ENCODE data around the gene PLCB1.

Gene PLCB1

GRCh38 chr20:8647961-8648441 is 515.9 kb downstream of the PLCB1 start:
- DNase-seq (ENCODE audit: low read depth), result no peak
- no peak overlapping the region for H3K4me3 ChIP-seq (ENCODE audit: control insufficient read depth, low read depth, low read length)
- TF ChIP-seq, protein P1, sequence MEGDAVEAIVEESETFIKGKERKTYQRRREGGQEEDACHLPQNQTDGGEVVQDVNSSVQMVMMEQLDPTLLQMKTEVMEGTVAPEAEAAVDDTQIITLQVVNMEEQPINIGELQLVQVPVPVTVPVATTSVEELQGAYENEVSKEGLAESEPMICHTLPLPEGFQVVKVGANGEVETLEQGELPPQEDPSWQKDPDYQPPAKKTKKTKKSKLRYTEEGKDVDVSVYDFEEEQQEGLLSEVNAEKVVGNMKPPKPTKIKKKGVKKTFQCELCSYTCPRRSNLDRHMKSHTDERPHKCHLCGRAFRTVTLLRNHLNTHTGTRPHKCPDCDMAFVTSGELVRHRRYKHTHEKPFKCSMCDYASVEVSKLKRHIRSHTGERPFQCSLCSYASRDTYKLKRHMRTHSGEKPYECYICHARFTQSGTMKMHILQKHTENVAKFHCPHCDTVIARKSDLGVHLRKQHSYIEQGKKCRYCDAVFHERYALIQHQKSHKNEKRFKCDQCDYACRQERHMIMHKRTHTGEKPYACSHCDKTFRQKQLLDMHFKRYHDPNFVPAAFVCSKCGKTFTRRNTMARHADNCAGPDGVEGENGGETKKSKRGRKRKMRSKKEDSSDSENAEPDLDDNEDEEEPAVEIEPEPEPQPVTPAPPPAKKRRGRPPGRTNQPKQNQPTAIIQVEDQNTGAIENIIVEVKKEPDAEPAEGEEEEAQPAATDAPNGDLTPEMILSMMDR (IDR thresholded peaks at IDR 0.05; ENCODE audit: control insufficient read depth, insufficient read depth, low read depth, low read length, missing control alignments), result no peak

- no peak overlapping the region for H3K4me3 ChIP-seq (ENCODE audit: control insufficient read depth, low read depth, low read length)
- DNase-seq (ENCODE audit: low read depth), result no peak
- TF ChIP-seq, protein P1 (IDR thresholded peaks at IDR 0.05; ENCODE audit: control insufficient read depth, insufficient read depth, low read depth, low read length, missing control alignments), result no peak
These were observed 516.4 kb downstream of the PLCB1 start for GRCh38 chr20:8648466-8648865.

DNA sequence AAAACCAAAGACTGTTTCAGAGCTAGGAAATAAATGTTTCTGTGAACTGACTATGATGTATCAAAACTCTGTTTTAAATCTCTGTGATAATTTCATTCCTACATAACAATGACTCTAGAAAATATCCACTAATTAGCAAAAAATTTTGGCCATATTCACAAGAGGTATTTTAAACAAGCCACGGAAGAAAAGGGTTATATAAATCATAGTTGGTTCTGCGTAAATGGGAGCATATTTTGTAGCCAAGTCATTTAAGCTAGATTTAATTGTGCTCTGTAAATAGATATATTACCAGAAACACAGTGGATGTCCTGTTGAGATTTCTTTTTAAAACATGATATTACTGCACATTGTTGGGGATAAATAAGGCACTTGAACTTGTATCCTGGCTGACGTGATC is 520.3 kb downstream of the PLCB1 start:
- DNase-seq (ENCODE audit: low read depth), result no peak
- H3K4me3 ChIP-seq (ENCODE audit: control insufficient read depth, low read depth, low read length), result no peak overlapping the region
- TF ChIP-seq, protein P1 (IDR thresholded peaks at IDR 0.05; ENCODE audit: control insufficient read depth, insufficient read depth, low read depth, low read length, missing control alignments), result no peak

DNA sequence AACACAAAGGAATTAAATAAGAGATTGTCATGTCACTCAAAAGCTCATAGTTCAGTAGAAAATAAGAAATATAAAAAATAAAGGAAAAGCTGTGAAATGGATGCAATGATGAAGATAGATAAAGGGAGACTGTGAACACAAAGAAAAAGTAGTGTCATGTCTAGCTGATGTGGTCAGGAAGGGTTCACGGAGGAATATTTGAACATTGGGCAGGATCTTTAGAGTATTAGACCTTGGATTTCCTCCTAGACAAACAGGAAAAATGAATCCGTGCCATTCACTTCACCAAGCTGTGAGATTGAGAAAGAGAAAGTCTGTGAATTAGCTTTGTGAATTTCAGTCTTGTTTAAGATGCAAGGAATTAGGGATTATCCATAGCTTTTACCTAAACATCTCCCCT is 522.4 kb downstream of the PLCB1 start:
- no peak overlapping the region for H3K4me3 ChIP-seq (ENCODE audit: control insufficient read depth, low read depth, low read length)
- TF ChIP-seq, protein P1 (IDR thresholded peaks at IDR 0.05; ENCODE audit: control insufficient read depth, insufficient read depth, low read depth, low read length, missing control alignments), result no peak
- no peak for DNase-seq (ENCODE audit: low read depth)

DNA sequence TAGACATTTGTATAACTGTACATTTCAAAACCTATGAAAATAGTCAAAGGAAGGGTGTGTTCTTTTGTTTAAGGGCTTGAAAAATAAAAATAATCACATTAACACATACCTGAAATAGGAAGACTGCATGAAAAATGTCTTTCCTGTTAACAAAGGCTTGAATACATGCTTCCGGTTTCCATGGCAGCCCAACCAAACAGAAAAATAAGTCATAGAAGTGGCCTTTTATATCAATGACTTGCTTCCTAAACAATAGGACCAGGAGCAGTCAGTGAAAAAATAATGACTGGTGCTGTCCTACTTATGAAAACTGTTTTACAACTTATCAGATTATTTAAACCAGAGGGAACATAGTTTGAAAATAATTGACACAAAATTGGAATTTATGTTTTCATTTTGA is 524.3 kb downstream of the PLCB1 start:
- no peak overlapping the region for H3K4me3 ChIP-seq (ENCODE audit: control insufficient read depth, low read depth, low read length)
- TF ChIP-seq, protein P1 (IDR thresholded peaks at IDR 0.05; ENCODE audit: control insufficient read depth, insufficient read depth, low read depth, low read length, missing control alignments), result no peak
- DNase-seq (ENCODE audit: low read depth), result no peak

DNA sequence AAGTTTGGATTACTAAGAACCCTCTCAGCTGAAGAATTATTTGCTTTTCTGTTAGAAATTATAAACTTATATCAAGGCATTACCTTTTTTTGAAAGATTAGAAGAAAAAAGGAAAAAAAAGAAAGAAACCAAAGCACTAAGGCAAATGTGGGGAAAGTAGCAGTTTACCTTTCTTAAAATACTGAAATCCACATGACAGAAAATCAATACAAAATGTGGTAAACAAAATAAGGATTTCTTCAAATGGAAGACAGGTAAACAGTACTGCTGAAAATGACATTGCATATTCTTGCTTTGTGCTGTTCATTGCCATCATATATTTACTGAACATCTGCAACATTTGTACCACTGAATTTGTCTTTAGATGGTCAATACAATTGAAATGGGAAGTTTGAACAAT is 525.6 kb downstream of the PLCB1 start:
- H3K4me3 ChIP-seq (ENCODE audit: control insufficient read depth, low read depth, low read length), result no peak overlapping the region
- TF ChIP-seq, protein P1 (IDR thresholded peaks at IDR 0.05; ENCODE audit: control insufficient read depth, insufficient read depth, low read depth, low read length, missing control alignments), result no peak
- no peak for DNase-seq (ENCODE audit: low read depth)

DNA sequence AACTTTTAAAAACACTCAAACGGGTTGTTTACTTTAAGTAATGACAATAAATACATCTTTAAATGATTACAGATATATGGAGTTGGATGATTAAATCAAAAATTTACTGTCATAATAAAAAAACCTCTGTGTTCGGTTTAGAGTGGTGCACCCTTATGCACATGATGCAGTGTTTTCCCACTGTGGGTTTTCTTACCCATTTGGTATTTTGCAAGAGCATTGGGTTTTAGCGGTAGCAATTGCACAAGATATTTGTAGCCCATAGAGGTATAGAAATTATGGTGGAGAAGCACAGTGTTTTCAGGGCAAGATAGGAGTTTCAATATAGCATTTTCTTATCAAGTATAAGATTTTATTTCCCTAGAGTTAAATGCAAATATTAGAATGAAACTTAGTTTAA is 526.0 kb downstream of the PLCB1 start:
- TF ChIP-seq, protein P1 (IDR thresholded peaks at IDR 0.05; ENCODE audit: control insufficient read depth, insufficient read depth, low read depth, low read length, missing control alignments), result no peak
- DNase-seq (ENCODE audit: low read depth), result no peak
- no peak overlapping the region for H3K4me3 ChIP-seq (ENCODE audit: control insufficient read depth, low read depth, low read length)

Measured in AG09309 (cell line).